PC-3 (cell line): ENCODE results near the gene TMEM213. TPM values are rescaled to one million over a fixed set of nuclear protein-coding genes. Genes with fewer than 3 reads are reported as not detected.

Source experiments
- ATAC-seq: fragments of 200-7000 bp; cut with Tn5 transposase; 2 replicates; pipeline ENCODE4 v1.9.1; 2020; ENCODE audit warnings: mild to moderate bottlenecking, moderate library complexity
- BruUV-seq: library from RNA; stranded (reverse); fragments of 400-500 nt; replicated peaks from 2 replicates; lab custom pipeline; 2021; lab: Mats Ljungman, UMichigan
- CTCF ChIA-PET: fragments of 300-600 bp; sonication (Branson Sonifier 250); formaldehyde crosslinking; loops from one replicate; lab custom pipeline; 2022; ENCODE audit warnings: antibody characterized with exemption; lab: Charles Lee
- POLR2A ChIA-PET: fragments of 300-600 bp; sonication (Branson Sonifier 250); formaldehyde crosslinking; loops from one replicate; lab custom pipeline; 2022; ENCODE audit warnings: antibody characterized with exemption; ENCODE audit not compliant: unreplicated experiment; lab: Charles Lee
- DNase-seq: peaks from one replicate; pipeline ENCODE4 v3.0.0-alpha.2; 2015
- H2AFZ ChIP-seq: fragments of 300-600 bp; sonication (generic); 2 replicates; pipeline ENCODE4 v1.6.0; 2016; ENCODE audit warnings: antibody characterized with exemption, low read length
- H3F3A ChIP-seq: fragments of 300-600 bp; sonication (generic); one replicate; pipeline ENCODE4 v1.6.0; 2017; ENCODE audit warnings: antibody characterized with exemption, low read length, control low read depth, mild to moderate bottlenecking; ENCODE audit not compliant: unreplicated experiment
- H3K27ac ChIP-seq: fragments of 300-600 bp; sonication (generic); 2 replicates; pipeline ENCODE4 v1.5.1; 2016; ENCODE audit warnings: mild to moderate bottlenecking, low read length
- H3K27me3 ChIP-seq: fragments of 300-600 bp; sonication (generic); 2 replicates; pipeline ENCODE4 v1.6.1; 2016; ENCODE audit warnings: low read length, mixed read lengths
- H3K36me3 ChIP-seq: fragments of 300-600 bp; sonication (generic); 2 replicates; pipeline ENCODE4 v1.6.1; 2016; ENCODE audit warnings: low read depth, mixed run types, low read length, mixed read lengths
- H3K4me1 ChIP-seq: fragments of 300-600 bp; sonication (generic); 2 replicates; pipeline ENCODE4 v1.5.1; 2016; ENCODE audit warnings: low read length; ENCODE audit not compliant: insufficient read depth
- H3K4me2 ChIP-seq: fragments of 300-600 bp; sonication (generic); 2 replicates; pipeline ENCODE4 v1.6.0; 2016; ENCODE audit warnings: low read length
- H3K4me3 ChIP-seq: fragments of 300-600 bp; sonication (generic); 2 replicates; pipeline ENCODE4 v1.5.1; 2016; ENCODE audit warnings: mild to moderate bottlenecking, low read length, mixed read lengths
- H3K79me2 ChIP-seq: fragments of 300-600 bp; sonication (generic); 2 replicates; pipeline ENCODE4 v1.6.1; 2017; ENCODE audit warnings: low read length, mixed read lengths
- H3K9ac ChIP-seq: fragments of 300-600 bp; sonication (generic); 2 replicates; pipeline ENCODE4 v1.6.0; 2016; ENCODE audit warnings: mild to moderate bottlenecking, low read length
- H3K9me2 ChIP-seq: fragments of 300-600 bp; sonication (generic); replicated peaks from 2 replicates; pipeline ENCODE4 v1.6.1; 2016; ENCODE audit warnings: mixed run types, low read length, mixed read lengths
- H3K9me3 ChIP-seq: fragments of 300-600 bp; sonication (generic); 2 replicates; pipeline ENCODE4 v1.6.1; 2016; ENCODE audit warnings: low read length, mixed read lengths
- H4K20me1 ChIP-seq: fragments of 300-600 bp; sonication (generic); 2 replicates; pipeline ENCODE4 v1.6.1; 2016; ENCODE audit warnings: low read length, mixed read lengths
- EZH2 ChIP-seq: fragments of 300-600 bp; sonication (generic); IDR thresholded peaks from one replicate; pipeline ENCODE4 v1.6.1; 2017; ENCODE audit warnings: antibody characterized with exemption, mild to moderate bottlenecking, low read length; ENCODE audit not compliant: unreplicated experiment
- EZH2phosphoT487 ChIP-seq: fragments of 300-600 bp; sonication (generic); IDR thresholded peaks from 2 replicates; pipeline ENCODE4 v1.6.1; 2018; ENCODE audit warnings: mild to moderate bottlenecking, antibody characterized with exemption, low read length, borderline replicate concordance
- intact Hi-C: fragments of 100-400 bp; cut with micrococcal nuclease; formaldehyde crosslinking; loops from 2 replicates; pipeline ENCODE4 v1.9.0; 2023
- total RNA-seq: library from RNA; depleted of rRNA; stranded (reverse); fragments of >200 nt; gene quantifications from 2 replicates; pipeline ENCODE4 v1.2.3, GENCODE V29; 2014
- TF ChIP-seq, protein P1 (sequence below): fragments of 300-600 bp; sonication (generic); conservative IDR thresholded peaks from 2 replicates; pipeline ENCODE4 v1.5.1; 2017; ENCODE audit warnings: antibody characterized with exemption, low read depth, mild to moderate bottlenecking, low read length

TMEM213 gene
- total RNA-seq, 1 experiment from 2014 or later, result not detected

DNA sequence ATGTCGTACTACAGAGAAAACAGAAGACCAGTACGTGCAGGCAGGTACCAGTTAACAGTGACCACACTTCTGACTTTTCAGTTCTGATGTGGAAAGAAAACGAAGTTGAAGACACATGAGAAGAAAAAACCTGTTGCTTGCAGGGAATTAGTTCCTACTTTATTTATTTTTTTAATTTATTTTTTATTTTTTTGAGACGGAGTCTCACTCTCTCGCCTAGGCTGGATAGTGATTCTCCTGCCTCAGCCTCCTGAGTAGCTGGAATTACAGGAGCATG lies 74.0 kb downstream of the TMEM213 start:
- Histone ChIP-seq H4K20me1 (no peaks in the 10 kb centered on the region), H3K9me3 (no peaks in the 10 kb centered on the region), H3K27me3 (no peaks in the 10 kb centered on the region), H3K27ac (no peak overlapping the region), H3K9me2 (no peaks in the 10 kb centered on the region), H3F3A (no peaks in the 10 kb centered on the region), H3K4me1 (peaks cover 39% of the 10 kb centered on the region), H3K4me3 (no peak overlapping the region), H2AFZ (no peak overlapping the region), H3K4me2 (no peak overlapping the region), H3K36me3 (peaks cover 6% of the 10 kb centered on the region; the same call in 1 of the 2 replicates), H3K79me2 (no peaks in the 10 kb centered on the region), H3K9ac (no peak overlapping the region)
- TF ChIP-seq, protein P1, sequence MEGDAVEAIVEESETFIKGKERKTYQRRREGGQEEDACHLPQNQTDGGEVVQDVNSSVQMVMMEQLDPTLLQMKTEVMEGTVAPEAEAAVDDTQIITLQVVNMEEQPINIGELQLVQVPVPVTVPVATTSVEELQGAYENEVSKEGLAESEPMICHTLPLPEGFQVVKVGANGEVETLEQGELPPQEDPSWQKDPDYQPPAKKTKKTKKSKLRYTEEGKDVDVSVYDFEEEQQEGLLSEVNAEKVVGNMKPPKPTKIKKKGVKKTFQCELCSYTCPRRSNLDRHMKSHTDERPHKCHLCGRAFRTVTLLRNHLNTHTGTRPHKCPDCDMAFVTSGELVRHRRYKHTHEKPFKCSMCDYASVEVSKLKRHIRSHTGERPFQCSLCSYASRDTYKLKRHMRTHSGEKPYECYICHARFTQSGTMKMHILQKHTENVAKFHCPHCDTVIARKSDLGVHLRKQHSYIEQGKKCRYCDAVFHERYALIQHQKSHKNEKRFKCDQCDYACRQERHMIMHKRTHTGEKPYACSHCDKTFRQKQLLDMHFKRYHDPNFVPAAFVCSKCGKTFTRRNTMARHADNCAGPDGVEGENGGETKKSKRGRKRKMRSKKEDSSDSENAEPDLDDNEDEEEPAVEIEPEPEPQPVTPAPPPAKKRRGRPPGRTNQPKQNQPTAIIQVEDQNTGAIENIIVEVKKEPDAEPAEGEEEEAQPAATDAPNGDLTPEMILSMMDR, result no peak
- TF ChIP-seq EZH2 (no peak), EZH2phosphoT487 (no peak)
- intact Hi-C loops, result no loop called here
- CTCF ChIA-PET, result no interaction called here
- POLR2A ChIA-PET, result no interaction called here
- ATAC-seq (no peak), DNase-seq (no peak)
- no TSS peak for BruUV-seq

- Histone ChIP-seq H3K9me2 (no peaks in the 10 kb centered on the region), H3K79me2 (no peaks in the 10 kb centered on the region), H3K4me3 (no peak overlapping the region), H3K9me3 (no peaks in the 10 kb centered on the region), H3K9ac (peak overlapping the region; percentile 1), H4K20me1 (no peaks in the 10 kb centered on the region), H3K36me3 (peaks cover 6% of the 10 kb centered on the region; the same call in 1 of the 2 replicates), H3K4me2 (peak overlapping the region; percentile 17; the same call in 1 of the 2 replicates), H2AFZ (no peak overlapping the region), H3K4me1 (peaks cover 47% of the 10 kb centered on the region), H3K27ac (peak overlapping the region; percentile 12), H3K27me3 (no peaks in the 10 kb centered on the region), H3F3A (no peaks in the 10 kb centered on the region)
- no TSS peak for BruUV-seq
- POLR2A ChIA-PET, result no interaction called here
- intact Hi-C loops, result no loop called here
- TF ChIP-seq EZH2phosphoT487 (no peak), EZH2 (no peak)
- TF ChIP-seq, protein P1, result no peak
- peak; percentile 56 for ATAC-seq
- CTCF ChIA-PET, result no interaction called here
- peak; percentile 76 for DNase-seq
These were observed 74.8 kb downstream of the TMEM213 start for GRCh38 chr7:138872576-138872975.

GRCh38 chr7:138873220-138873892 lies 75.6 kb downstream of the TMEM213 start:
- Histone ChIP-seq H3K4me3 (no peak overlapping the region), H3F3A (no peaks in the 10 kb centered on the region), H3K9ac (peak overlapping the region; percentile 1; the same call in 1 of the 2 replicates), H2AFZ (no peak overlapping the region), H4K20me1 (no peaks in the 10 kb centered on the region), H3K36me3 (peaks cover 9% of the 10 kb centered on the region; the same call in 1 of the 2 replicates), H3K4me1 (peaks cover 53% of the 10 kb centered on the region), H3K9me2 (no peaks in the 10 kb centered on the region), H3K4me2 (0 out of 2 replicates have a peak overlapping the region, but pooled peaks have one; percentile 17), H3K27me3 (no peaks in the 10 kb centered on the region), H3K79me2 (no peaks in the 10 kb centered on the region), H3K9me3 (no peaks in the 10 kb centered on the region), H3K27ac (peak overlapping the region; percentile 12)
- TF ChIP-seq, protein P1, result no peak
- TF ChIP-seq EZH2 (no peak), EZH2phosphoT487 (no peak)
- intact Hi-C loops, result no loop called here
- POLR2A ChIA-PET, result no interaction called here
- BruUV-seq, result no TSS peak
- CTCF ChIA-PET, result no interaction called here
- no peak for DNase-seq
- ATAC-seq, result no peak
